Colonic mucosa (tissue), 4 donors: ENCODE data around the gene ACTL9. TPM values are rescaled to one million over a fixed set of nuclear protein-coding genes. Genes with fewer than 3 reads are reported as not detected.

Experiments
- DNase-seq: peaks from one replicate; pipeline ENCODE4 v3.0.0-alpha.2; 2020
- H3K27ac ChIP-seq: fragments of 200-600 bp; one replicate; pipeline ENCODE4 v1.8.0; 2021
- H3K27me3 ChIP-seq: fragments of 200-600 bp; one replicate; pipeline ENCODE4 v1.8.0; 2021
- H3K36me3 ChIP-seq: fragments of 200-600 bp; one replicate; pipeline ENCODE4 v1.8.0; 2021
- H3K4me1 ChIP-seq: fragments of 200-600 bp; one replicate; pipeline ENCODE4 v1.8.0; 2021; ENCODE audit warnings: mild to moderate bottlenecking
- H3K4me3 ChIP-seq: fragments of 200-600 bp; one replicate; pipeline ENCODE4 v1.8.0; 2021
- H3K9ac ChIP-seq, 2 donors: one replicate each; pipeline ENCODE4 v1.7.0; 2013; ENCODE audit warnings: control low read depth in 2 of 2, low read depth in 2 of 2, low read length in 2 of 2
- H3K9me3 ChIP-seq: fragments of 200-600 bp; one replicate; pipeline ENCODE4 v1.8.0; 2021
- CTCF ChIP-seq: fragments of 200-600 bp; IDR thresholded peaks from one replicate; pipeline ENCODE4 v1.8.0; 2022; ENCODE audit warnings: antibody characterized with exemption, mild to moderate bottlenecking
- intact Hi-C: fragments of 100-400 bp; cut with DNase I; formaldehyde crosslinking; loops from one replicate; pipeline ENCODE4 v1.14.1; 2022
- total RNA-seq, 2 donors: library from RNA; stranded (reverse); fragmentation: NEBNext Ultra II Directional in 1 of 2; extraction: Animal tissue kit (Norgen Biotek cat#: 25700) in 1 of 2; gene quantifications; one replicate each; pipeline ENCODE4 v1.2.1, GENCODE V29; 2021
- donor health status: healthy.
- donor health status: DM: no; HTN: no; CAD: no.
- donor health status: DM: no; HTN: no; CAD: no.

ACTL9 gene
- total RNA-seq, 2 donors from 2014 or later, result not detected

GRCh38 chr19:8700956-8701355 is 2.4 kb upstream of the ACTL9 start:
- no peaks in the 10 kb centered on the region for H3K4me1 ChIP-seq
- H3K4me3 ChIP-seq, result no peak overlapping the region
- no peak for DNase-seq
- no peaks in the 10 kb centered on the region for H3K36me3 ChIP-seq
- H3K27ac ChIP-seq, result no peak overlapping the region
- peaks cover 5% of the 10 kb centered on the region for H3K27me3 ChIP-seq
- H3K9ac ChIP-seq, result no peak overlapping the region
- intact Hi-C loops, result no loop called here
- TF ChIP-seq CTCF, result no peak
- H3K9me3 ChIP-seq, result no peaks in the 10 kb centered on the region

- Histone ChIP-seq H3K4me1 (no peaks in the 10 kb centered on the region), H3K9me3 (no peaks in the 10 kb centered on the region), H3K4me3 (no peak overlapping the region), H3K36me3 (no peaks in the 10 kb centered on the region), H3K27me3 (peaks cover 5% of the 10 kb centered on the region), H3K9ac (no peak overlapping the region), H3K27ac (no peak overlapping the region)
- DNase-seq, result no peak
- intact Hi-C loops, result no loop called here
- no peak for TF ChIP-seq CTCF
These were observed 1.3 kb upstream of the ACTL9 start for GRCh38 chr19:8699908-8700307.

- H3K27ac ChIP-seq, result no peak overlapping the region
- DNase-seq, result no peak
- H3K9me3 ChIP-seq, result no peaks in the 10 kb centered on the region
- H3K4me1 ChIP-seq, result no peaks in the 10 kb centered on the region
- TF ChIP-seq CTCF, result no peak
- intact Hi-C loops, result no loop called here
- peaks cover 5% of the 10 kb centered on the region for H3K27me3 ChIP-seq
- no peaks in the 10 kb centered on the region for H3K36me3 ChIP-seq
- no peak overlapping the region for H3K9ac ChIP-seq
- H3K4me3 ChIP-seq, result no peak overlapping the region
These were observed 743 bp downstream of the ACTL9 start for GRCh38 chr19:8697671-8698432.

GRCh38 chr19:8696993-8697392 is 1.6 kb downstream of the ACTL9 start:
- intact Hi-C loops, result no loop called here
- Histone ChIP-seq H3K4me3 (no peak overlapping the region), H3K9ac (no peak overlapping the region), H3K27ac (no peak overlapping the region), H3K27me3 (peaks cover 5% of the 10 kb centered on the region), H3K9me3 (no peaks in the 10 kb centered on the region), H3K4me1 (no peaks in the 10 kb centered on the region), H3K36me3 (no peaks in the 10 kb centered on the region)
- DNase-seq, result no peak
- TF ChIP-seq CTCF, result no peak

- intact Hi-C loops, result no loop called here
- Histone ChIP-seq H3K9me3 (no peaks in the 10 kb centered on the region), H3K9ac (no peak overlapping the region), H3K36me3 (no peaks in the 10 kb centered on the region), H3K27me3 (peaks cover 5% of the 10 kb centered on the region), H3K27ac (no peak overlapping the region), H3K4me3 (no peak overlapping the region), H3K4me1 (no peaks in the 10 kb centered on the region)
- no peak for DNase-seq
- no peak for TF ChIP-seq CTCF
These were observed 2.7 kb downstream of the ACTL9 start for GRCh38 chr19:8695911-8696310.
